A673 (cell line): Measurements from ENCODE around the gene CAMSAP2. TPM values are rescaled to one million over a fixed set of nuclear protein-coding genes. Genes with fewer than 3 reads are reported as not detected.

ENCODE experiments used
- BruUV-seq: library from RNA; stranded (reverse); fragments of 400-500 nt; replicated peaks from 2 replicates; lab custom pipeline; 2021; lab: Mats Ljungman, UMichigan
- CTCF ChIA-PET: fragments of 300-600 bp; sonication (Branson Sonifier 250); formaldehyde crosslinking; loops from one replicate; lab custom pipeline; 2022; ENCODE audit warnings: antibody characterized with exemption; lab: Charles Lee
- POLR2A ChIA-PET: fragments of 300-600 bp; sonication (Branson Sonifier 250); formaldehyde crosslinking; loops from one replicate; lab custom pipeline; 2022; ENCODE audit warnings: antibody characterized with exemption; ENCODE audit not compliant: low non-redundant PET; lab: Charles Lee
- DNase-seq: peaks from one replicate; pipeline ENCODE4 v3.0.0-alpha.2; 2015; ENCODE audit warnings: low spot score
- H3K27ac ChIP-seq: fragments of 200-600 bp; sonication (generic); 2 replicates; pipeline ENCODE4 v1.5.1; 2016; ENCODE audit warnings: mixed run types, low read depth, mild to moderate bottlenecking, mixed read lengths, antibody characterized with exemption, low read length; ENCODE audit not compliant: poor library complexity, severe bottlenecking
- H3K27me3 ChIP-seq: fragments of 200-600 bp; sonication (generic); replicated peaks from 2 replicates; pipeline ENCODE4 v1.6.1; 2017; ENCODE audit warnings: mixed run types, low read depth, mild to moderate bottlenecking, mixed read lengths, antibody characterized with exemption, low read length; ENCODE audit not compliant: insufficient read depth, poor library complexity
- H3K36me3 ChIP-seq: fragments of 200-600 bp; sonication (generic); 2 replicates; pipeline ENCODE4 v1.6.1; 2016; ENCODE audit warnings: mixed run types, mild to moderate bottlenecking, mixed read lengths, antibody characterized with exemption, low read length; ENCODE audit not compliant: insufficient read depth, poor library complexity, severe bottlenecking
- H3K4me1 ChIP-seq: fragments of 200-600 bp; sonication (generic); 2 replicates; pipeline ENCODE4 v1.6.1; 2017; ENCODE audit warnings: mixed run types, mild to moderate bottlenecking, mixed read lengths, antibody characterized with exemption, low read length; ENCODE audit not compliant: insufficient read depth, poor library complexity, severe bottlenecking
- H3K4me3 ChIP-seq: fragments of 200-600 bp; sonication (generic); 2 replicates; pipeline ENCODE4 v1.5.1; 2016; ENCODE audit warnings: low read depth, mixed run types, mild to moderate bottlenecking, mixed read lengths, low read length; ENCODE audit not compliant: poor library complexity, severe bottlenecking
- H3K9me3 ChIP-seq: fragments of 200-600 bp; sonication (generic); 2 replicates; pipeline ENCODE4 v1.6.1; 2016; ENCODE audit warnings: mixed run types, low read depth, mild to moderate bottlenecking, mixed read lengths, antibody characterized with exemption, low read length; ENCODE audit not compliant: poor library complexity, severe bottlenecking
- EZH2 ChIP-seq: fragments of 200-600 bp; sonication (generic); IDR thresholded peaks from 2 replicates; pipeline ENCODE4 v1.6.1; 2017; ENCODE audit warnings: borderline replicate concordance, low read depth, mild to moderate bottlenecking, mixed read lengths, antibody characterized with exemption, low read length; ENCODE audit not compliant: poor library complexity, severe bottlenecking
- intact Hi-C: fragments of 100-400 bp; cut with micrococcal nuclease; formaldehyde crosslinking; loops from one replicate; pipeline ENCODE4 v1.10.0; 2022; ENCODE audit not compliant: unreplicated experiment
- total RNA-seq: library from RNA; stranded (reverse); gene quantifications from 2 replicates; pipeline ENCODE4 v1.2.3, GENCODE V29; 2021
- TF ChIP-seq, protein P1 (sequence below): fragments of 300-800, 200-600 bp; sonication (generic); conservative IDR thresholded peaks from 2 replicates; pipeline ENCODE4 v1.5.1; 2017; ENCODE audit warnings: low read depth, mild to moderate bottlenecking, antibody characterized with exemption, low read length, moderate library complexity, mixed read lengths

The CAMSAP2 gene
- total RNA-seq, 1 experiment from 2014 or later: 39.4 TPM

DNA sequence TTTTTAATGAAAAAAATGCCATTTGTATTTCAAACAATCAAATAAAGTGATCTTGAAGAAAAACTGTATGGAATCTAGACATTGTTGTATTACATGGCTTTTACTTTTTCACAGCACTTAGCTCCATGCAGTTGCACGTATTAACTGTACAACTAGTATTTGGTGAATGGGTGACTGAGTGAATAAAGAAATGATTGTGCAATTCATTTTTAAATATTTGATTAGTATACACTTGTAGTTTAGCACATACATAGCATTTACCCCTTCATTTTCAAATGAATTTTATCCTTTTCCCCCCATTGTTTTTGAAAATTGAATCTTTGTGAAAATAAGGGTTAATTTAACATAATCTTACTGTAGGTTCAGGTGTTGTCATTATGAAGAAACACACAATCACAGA lies 79.6 kb downstream of the CAMSAP2 start:
- TF ChIP-seq, protein P1, sequence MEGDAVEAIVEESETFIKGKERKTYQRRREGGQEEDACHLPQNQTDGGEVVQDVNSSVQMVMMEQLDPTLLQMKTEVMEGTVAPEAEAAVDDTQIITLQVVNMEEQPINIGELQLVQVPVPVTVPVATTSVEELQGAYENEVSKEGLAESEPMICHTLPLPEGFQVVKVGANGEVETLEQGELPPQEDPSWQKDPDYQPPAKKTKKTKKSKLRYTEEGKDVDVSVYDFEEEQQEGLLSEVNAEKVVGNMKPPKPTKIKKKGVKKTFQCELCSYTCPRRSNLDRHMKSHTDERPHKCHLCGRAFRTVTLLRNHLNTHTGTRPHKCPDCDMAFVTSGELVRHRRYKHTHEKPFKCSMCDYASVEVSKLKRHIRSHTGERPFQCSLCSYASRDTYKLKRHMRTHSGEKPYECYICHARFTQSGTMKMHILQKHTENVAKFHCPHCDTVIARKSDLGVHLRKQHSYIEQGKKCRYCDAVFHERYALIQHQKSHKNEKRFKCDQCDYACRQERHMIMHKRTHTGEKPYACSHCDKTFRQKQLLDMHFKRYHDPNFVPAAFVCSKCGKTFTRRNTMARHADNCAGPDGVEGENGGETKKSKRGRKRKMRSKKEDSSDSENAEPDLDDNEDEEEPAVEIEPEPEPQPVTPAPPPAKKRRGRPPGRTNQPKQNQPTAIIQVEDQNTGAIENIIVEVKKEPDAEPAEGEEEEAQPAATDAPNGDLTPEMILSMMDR: no peak
- no peak for TF ChIP-seq EZH2
- no peaks in the 10 kb centered on the region for H3K9me3 ChIP-seq
- no peaks in the 10 kb centered on the region for H3K4me1 ChIP-seq
- no peak overlapping the region for H3K27ac ChIP-seq
- no peak for DNase-seq
- CTCF ChIA-PET: no interaction called here
- POLR2A ChIA-PET: no interaction called here
- peaks cover 12% of the 10 kb centered on the region for H3K36me3 ChIP-seq
- H3K27me3 ChIP-seq: no peaks in the 10 kb centered on the region
- intact Hi-C loops: no loop called here
- H3K4me3 ChIP-seq: no peak overlapping the region
- no TSS peak for BruUV-seq

DNA sequence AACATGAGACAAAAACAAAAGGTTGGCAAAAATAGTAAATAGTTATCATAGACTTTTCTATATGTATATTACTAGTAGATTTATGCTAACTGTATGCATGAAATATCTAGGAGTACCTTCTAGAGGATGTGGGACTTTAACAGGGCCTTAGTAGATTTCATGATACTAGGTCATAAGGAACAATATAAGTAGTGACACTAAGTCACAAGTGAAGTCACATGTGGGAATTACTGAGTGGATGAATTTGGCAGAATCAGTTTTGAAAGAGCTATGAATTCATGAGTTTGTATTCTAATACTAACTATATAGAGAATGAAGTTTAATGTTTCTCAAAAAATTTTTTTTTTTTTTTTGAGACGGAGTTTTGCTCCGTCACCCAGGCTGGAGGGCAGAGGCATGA lies 81.0 kb downstream of the CAMSAP2 start:
- H3K4me1 ChIP-seq: no peaks in the 10 kb centered on the region
- no peak overlapping the region for H3K4me3 ChIP-seq
- no TSS peak for BruUV-seq
- CTCF ChIA-PET: no interaction called here
- no peaks in the 10 kb centered on the region for H3K9me3 ChIP-seq
- H3K27me3 ChIP-seq: no peaks in the 10 kb centered on the region
- no peak for TF ChIP-seq EZH2
- TF ChIP-seq, protein P1: no peak
- no peak for DNase-seq
- H3K36me3 ChIP-seq: peaks cover 12% of the 10 kb centered on the region
- POLR2A ChIA-PET: interaction anchor here (0.7 kb wide), 1 partner anchor 149 kb away, joined by 13 read pairs; no protein-coding TSS in a partner anchor
- intact Hi-C loops: no loop called here
- no peak overlapping the region for H3K27ac ChIP-seq

DNA sequence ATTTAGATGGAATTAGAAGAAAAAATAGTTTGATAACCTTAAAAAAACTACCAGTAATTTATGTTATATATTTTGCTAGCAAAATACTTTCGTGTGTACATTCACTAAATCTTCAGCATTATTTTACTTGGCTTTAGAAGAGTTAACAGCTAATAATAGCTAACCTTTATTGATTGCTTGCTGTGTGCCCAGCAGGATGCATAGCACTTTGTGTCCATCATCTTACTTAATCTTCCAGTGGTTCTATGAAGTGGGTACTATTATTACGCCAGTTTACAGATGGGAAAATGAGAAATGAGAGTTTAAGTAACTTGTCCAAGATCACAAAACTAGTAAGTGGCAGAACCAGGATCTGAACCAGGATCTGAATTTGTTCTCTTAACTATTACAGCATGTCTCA lies 92.4 kb downstream of the CAMSAP2 start:
- POLR2A ChIA-PET: no interaction called here
- H3K27me3 ChIP-seq: no peaks in the 10 kb centered on the region
- CTCF ChIA-PET: no interaction called here
- intact Hi-C loops: loop anchor here (10.0 kb wide), 1 partner anchor 206 kb away; the partner anchor contains the start of gene KIF14
- no peak for TF ChIP-seq EZH2
- TF ChIP-seq, protein P1: no peak
- no peaks in the 10 kb centered on the region for H3K9me3 ChIP-seq
- no TSS peak for BruUV-seq
- H3K27ac ChIP-seq: no peak overlapping the region
- no peak for DNase-seq
- no peaks in the 10 kb centered on the region for H3K4me1 ChIP-seq
- H3K4me3 ChIP-seq: no peak overlapping the region
- H3K36me3 ChIP-seq: no peaks in the 10 kb centered on the region
